Ovary (tissue), 3 donors: Measurements from ENCODE around the gene CEP55.

Experiments used
- EP300 ChIP-seq: sonication (generic); formaldehyde crosslinking; IDR thresholded peaks from one replicate; pipeline ENCODE4 v1.6.1; 2017; ENCODE audit warnings: antibody characterized with exemption
- POLR2A ChIP-seq: fragments of 450-650 bp; IDR thresholded peaks from one replicate; pipeline ENCODE4 v1.6.1; 2017; ENCODE audit warnings: antibody characterized with exemption, mild to moderate bottlenecking, moderate library complexity
- TF ChIP-seq, protein P1 (sequence below), 3 donors: fragments of 450-650 bp in 2 of 3; fragments of 200-600 bp in 1 of 3; IDR thresholded peaks; one replicate each; pipeline versions ENCODE4 v1.5.1 to v1.8.0; 2016 to 2022; ENCODE audit warnings: antibody characterized with exemption in 3 of 3, mild to moderate bottlenecking in 1 of 3
- donor health status: DM: no; HTN: no; CAD: no.

DNA sequence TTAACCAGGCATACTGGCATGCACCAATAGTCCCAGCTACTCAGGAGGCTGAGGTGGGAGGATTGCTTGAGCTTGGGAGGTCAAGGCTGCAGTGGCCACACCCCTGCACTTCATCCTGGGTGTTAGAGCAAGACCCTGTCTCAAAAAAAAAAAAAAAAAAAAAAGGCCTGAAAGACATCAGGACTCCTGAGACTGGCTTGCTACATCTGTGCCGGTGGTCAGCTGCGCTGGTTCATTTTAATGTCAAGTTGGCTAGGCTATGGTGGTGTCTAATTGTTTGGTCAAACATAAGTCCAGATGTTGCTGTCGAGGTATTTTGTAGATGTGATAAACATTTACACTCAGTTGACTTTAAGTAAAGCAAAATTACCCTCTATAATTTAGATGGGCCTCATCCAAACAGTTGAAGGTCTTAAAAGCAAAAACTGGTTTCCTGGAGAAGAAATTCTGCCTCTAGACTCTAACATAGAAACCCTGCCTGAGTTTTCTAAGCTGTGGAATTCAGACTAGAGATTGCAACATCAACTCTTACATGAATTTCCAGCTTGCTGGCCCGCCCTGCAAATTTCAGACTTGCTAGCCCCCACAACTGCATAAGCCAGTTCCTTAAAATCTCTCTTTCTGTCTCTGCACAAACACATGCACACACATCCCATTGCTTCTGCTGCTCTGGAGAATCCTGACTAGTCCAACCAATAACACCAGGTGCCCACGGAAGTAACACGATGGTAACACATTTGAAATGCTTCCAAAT is 32.5 kb upstream of the CEP55 start:
- TF ChIP-seq POLR2A: no peak
- TF ChIP-seq, protein P1, sequence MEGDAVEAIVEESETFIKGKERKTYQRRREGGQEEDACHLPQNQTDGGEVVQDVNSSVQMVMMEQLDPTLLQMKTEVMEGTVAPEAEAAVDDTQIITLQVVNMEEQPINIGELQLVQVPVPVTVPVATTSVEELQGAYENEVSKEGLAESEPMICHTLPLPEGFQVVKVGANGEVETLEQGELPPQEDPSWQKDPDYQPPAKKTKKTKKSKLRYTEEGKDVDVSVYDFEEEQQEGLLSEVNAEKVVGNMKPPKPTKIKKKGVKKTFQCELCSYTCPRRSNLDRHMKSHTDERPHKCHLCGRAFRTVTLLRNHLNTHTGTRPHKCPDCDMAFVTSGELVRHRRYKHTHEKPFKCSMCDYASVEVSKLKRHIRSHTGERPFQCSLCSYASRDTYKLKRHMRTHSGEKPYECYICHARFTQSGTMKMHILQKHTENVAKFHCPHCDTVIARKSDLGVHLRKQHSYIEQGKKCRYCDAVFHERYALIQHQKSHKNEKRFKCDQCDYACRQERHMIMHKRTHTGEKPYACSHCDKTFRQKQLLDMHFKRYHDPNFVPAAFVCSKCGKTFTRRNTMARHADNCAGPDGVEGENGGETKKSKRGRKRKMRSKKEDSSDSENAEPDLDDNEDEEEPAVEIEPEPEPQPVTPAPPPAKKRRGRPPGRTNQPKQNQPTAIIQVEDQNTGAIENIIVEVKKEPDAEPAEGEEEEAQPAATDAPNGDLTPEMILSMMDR (IDR thresholded peaks at IDR 0.05): no peak
- no peak for TF ChIP-seq EP300
